GM18868 (cell line): ENCODE results near the gene SPON1.

Experiments used
- ATAC-seq: cut with Tn5 transposase; IDR thresholded peaks from one replicate; pipeline ENCODE4 v1.9.1; 2021; ENCODE audit warnings: mild to moderate bottlenecking, moderate library complexity; ENCODE audit not compliant: unreplicated experiment

The SPON1 gene

GRCh38 chr11:13942971-13943381, 19.5 kb upstream of the SPON1 start:
- no peak for ATAC-seq

DNA sequence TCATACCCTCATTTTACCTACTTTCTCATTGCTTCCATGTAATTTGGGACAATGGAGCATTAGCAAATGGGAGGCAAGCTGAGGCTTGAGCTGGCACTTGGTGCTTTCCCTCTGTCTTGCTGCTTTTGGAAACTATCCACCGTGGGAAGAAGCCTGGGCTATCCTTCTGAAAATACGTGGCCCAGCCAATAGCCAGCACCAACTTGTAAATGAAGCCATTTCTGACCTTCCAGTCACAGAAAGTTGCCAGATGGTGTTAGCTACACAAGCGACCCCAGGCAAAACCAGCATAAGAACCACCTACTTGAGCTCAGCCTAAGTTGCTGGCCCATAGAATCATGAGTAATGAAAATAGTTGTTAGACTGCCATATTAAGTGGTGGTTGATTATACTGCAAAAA, 18.5 kb upstream of the SPON1 start:
- ATAC-seq = no peak

GRCh38 chr11:13944911-13945425, 17.6 kb upstream of the SPON1 start:
- ATAC-seq = no peak

DNA sequence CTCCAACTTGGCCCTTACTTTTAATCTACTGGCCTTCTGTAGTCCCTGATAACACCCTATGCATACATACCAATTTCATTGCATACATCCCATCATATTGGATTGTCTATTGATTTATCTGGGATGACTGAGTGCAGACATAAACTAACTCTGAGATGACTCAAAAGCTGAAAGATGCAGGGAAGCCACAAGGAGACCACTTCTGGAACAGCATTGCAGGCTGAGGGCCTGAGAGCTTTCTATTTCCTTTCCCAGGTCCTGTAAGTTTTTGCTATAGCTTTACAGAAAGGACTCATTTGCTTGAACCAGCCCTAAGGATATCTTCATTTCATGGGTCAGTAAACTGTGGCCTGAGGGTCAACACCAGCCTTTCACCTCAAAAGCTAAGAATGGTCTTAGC, 15.1 kb upstream of the SPON1 start:
- ATAC-seq = no peak

DNA sequence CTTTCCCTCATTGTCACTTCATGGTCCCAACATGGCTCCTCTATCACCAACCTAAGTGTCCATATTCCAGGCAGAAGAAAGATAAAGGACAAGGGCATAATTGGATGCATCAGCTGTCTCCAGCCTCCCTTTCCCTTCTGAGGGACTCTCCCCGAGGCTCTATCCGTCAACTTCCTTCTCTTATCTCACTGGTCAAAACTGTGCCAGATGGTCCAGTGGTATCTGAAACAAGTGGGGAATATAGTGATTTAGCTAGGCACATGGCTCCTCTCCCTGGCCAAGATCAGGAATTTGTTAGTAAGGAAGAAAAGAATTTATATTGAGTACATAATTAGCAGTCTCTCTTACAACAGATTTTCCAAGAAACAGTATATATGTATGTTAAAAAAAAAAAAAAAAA, 12.6 kb upstream of the SPON1 start:
- no peak for ATAC-seq

DNA sequence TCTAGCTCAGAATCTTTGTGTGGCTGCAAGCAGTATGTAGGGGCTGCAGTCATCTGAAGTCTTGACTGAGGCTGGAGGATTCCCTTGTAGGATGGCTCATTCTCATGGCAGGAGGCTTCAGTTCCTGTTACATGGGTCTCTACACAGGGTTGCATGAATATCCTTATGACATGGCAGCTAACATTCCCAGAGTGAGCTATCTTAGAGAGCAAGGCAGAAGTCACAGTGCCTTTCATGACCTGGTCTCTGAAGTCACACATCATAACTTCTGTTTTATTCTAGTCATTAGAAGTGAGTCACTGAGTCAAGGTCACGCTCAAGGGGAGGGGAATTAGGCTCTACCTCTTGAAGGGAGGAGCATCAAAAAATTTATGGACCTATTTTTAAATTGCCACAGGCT, 10.3 kb upstream of the SPON1 start:
- no peak for ATAC-seq

DNA sequence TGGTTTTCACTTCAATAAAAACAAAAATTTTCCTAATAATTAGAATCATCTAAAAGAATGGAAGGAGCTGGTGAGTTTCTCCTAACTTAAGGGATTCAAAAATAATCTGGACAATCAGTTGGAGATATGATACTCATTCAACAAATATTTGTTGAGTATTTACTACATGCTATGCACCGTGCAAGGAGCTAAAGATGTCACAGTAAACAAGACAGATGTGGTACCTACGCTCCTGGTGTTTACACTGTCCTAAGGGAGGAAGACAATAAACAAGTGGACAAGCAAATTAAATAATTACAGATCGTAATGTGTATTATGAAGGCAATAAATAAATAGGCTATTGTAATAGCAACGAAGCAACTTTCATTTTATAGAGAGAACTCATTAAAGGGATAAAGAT, 9.9 kb upstream of the SPON1 start:
- ATAC-seq = no peak

DNA sequence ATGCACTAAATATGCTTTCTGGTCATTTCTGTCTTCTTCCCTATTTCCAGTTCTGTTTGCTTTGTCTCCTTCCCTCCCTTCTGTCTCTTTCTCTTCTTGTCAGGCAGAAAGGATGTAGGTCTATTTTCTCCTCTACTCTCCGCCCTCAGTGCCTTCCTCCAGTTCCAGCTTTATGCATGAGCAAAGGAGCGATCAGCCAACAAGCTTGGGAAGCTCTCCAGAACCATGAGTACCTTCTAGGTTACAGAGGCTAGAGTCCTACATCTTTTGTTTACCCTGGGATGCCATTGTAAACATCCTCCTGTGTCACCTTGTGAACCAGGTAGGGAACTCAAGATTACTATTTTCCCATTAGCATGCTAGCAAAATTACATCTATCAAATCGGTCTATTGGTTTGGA, 7.9 kb upstream of the SPON1 start:
- no peak for ATAC-seq

DNA sequence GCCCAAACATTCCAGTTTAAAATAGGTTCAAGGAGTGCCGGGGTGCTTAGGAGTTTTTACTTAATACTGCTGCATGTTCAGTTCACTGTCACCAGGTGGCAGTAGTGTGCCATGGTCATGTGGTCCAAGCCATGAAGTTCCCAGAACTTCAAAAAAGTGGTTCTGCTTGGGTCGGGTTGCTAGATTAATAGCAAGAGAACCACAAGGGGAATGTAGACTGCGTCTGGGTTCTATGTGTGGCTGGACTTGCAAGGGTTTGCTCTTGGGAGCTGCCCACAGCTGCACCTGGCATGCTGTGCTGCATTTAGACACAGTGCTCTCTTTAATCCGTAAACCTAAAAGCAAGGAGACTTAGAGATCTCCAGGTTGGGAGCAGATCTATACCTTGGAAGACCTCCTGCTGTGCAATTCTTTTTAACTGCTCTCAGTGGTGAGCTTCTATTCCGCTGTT, 6.5 kb upstream of the SPON1 start:
- peak; percentile 57 for ATAC-seq

- no peak for ATAC-seq
These were observed 5.5 kb upstream of the SPON1 start for GRCh38 chr11:13956988-13957387.

DNA sequence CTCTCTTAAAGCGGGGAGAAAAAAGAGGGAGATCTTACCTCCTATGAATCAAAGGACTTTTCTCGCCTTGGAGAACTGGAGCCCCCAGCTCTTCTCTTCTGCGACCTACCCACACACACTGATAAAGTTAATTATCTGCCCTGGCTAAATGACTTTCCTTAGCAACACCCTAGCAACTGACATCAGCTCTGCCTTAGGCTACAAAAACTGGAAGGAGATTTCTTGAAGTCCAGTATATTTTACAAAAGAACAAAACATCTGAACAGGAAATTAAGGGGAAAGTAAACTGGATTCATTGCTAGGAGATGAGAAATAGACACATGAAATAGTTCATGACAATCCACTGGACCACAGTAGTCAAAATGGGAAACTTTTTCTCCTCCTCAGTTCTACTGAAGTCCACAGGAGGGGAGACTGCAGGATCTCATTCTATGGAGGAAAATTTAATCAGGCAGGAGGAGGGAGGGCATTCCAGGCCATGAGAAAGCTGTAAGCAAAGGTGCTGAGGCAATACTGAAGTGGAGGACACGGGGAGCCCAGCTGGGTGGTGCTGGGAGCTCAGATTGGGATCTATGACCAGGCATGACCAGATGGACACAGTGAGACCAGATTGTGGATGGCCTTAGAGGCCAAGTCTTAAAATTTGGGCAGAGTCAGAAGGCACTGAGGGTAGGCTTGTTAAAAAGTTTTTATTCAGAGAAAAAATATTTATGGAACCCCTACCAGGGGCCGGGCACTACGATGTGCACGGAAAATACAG, 3.7 kb upstream of the SPON1 start:
- no peak for ATAC-seq

- ATAC-seq = no peak
These were observed 343 bp upstream of the SPON1 start for GRCh38 chr11:13962198-13962561.

DNA sequence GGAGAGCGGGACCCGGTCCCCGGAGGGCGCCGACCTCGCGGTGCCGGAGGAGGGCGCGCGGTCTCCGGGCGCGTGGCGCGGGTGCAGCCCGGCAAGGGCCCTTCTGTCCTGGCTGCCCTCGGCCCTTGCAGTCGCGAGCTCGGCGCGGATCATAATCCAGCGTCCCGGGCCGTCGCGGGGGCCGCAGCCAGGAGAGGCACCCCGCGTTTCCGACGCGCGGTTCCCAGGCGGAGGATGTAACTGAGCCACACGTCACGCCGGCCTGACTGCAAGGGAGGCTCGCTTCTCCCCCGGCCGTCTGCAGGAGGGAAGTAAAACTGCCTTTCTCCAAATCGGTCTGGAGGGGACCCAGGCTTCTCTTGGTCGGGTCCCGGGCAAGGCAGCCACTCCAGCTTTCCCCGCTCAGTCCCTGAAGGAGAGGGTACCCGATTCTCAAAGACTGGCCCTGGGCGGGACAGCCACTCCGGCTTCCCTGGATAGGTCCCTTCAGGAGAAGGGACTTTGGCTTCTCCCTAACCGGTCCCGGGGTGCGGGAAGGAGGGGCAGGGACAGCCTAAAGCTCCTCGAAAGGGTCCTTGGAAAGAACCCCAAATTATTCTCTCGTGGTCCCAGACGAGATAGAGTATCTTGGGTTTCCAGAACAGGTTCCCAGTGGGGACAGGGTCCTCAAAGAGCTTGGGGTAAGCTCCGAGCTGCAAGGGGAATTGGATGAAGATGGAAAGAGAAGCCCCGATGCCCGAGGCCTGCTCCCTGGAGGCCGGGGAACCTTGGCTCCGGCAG, 836 bp downstream of the SPON1 start:
- no peak for ATAC-seq

GRCh38 chr11:13963949-13964770, 1.6 kb downstream of the SPON1 start:
- no peak for ATAC-seq

- ATAC-seq = no peak
These were observed 2.2 kb downstream of the SPON1 start for GRCh38 chr11:13964771-13965074.

GRCh38 chr11:13965337-13965736, 2.8 kb downstream of the SPON1 start:
- no peak for ATAC-seq

- no peak for ATAC-seq
These were observed 3.5 kb downstream of the SPON1 start for GRCh38 chr11:13966013-13966412.

DNA sequence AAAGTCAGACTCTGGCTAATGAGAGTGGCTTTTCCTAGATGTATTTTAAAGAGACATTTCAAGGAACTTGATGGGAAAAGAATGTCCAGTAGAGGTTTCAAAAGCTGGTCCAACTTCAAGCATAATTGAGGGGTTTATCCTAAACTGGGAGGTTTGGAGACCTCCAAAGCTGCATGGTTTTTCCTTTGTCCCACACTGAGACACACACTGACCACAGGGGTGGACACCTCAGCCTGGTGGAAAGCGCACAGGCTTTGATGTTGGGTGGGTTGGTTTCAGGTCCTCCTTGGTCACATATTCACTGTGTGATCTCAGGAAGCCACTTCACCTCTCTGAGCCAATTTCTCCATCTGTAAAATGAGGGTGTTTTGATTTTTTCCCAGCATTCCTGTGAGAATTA, 4.0 kb downstream of the SPON1 start:
- ATAC-seq = no peak

DNA sequence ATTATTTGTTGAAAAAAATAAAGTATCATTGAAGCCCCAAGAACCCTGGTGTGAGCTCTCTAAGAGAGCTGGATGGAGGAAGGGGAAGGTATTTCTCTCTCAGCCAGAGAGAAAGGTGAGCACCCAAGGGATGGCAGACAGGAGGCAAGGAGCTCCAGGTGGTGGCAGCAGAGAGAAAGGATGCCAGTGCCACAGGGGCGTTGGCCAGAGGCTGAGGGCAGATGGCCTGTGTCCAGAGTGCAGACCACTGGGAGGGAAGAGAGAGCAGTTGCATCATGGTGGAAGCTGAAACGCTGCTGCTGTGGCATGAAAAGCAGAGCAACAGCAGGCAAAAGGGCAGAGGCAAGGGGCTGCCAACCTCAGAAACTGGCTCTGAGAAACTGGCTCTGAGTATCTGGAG, 8.5 kb downstream of the SPON1 start:
- ATAC-seq = no peak

GRCh38 chr11:13972043-13972910, 9.8 kb downstream of the SPON1 start:
- ATAC-seq = no peak

DNA sequence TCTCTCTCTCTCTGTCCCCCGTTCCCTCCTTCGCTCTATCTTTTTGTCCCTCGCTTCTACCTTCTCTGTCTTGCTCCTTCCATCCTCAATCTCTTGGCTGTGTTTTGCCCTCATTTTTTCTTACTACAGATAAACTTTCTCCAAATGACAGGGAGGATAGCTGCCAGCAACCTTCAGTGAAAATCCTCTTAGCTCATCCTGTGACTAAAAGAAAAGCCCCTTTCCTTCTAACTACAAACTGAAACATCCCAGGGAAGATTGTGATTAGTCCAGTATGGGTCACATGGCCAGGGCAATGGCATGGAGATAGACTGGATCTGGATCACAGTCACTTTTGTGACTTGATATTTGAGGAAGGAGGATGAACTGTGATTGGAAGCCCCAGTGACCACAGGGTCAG, 10.4 kb downstream of the SPON1 start:
- no peak for ATAC-seq
